ENCODE results near the gene EFCAB10. TPM values are rescaled to one million over a fixed set of nuclear protein-coding genes. Genes with fewer than 3 reads are reported as not detected.
A peak's percentile ranks its signal among the peaks of the same experiment; 100 is the strongest.

The EFCAB10 gene
- total and polyA plus RNA-seq, 2 of the 13 experiments (the other 11 are each of a cell fraction or from before 2014, with no cell fraction given), result 0.40 TPM; not detected in 1

DNA sequence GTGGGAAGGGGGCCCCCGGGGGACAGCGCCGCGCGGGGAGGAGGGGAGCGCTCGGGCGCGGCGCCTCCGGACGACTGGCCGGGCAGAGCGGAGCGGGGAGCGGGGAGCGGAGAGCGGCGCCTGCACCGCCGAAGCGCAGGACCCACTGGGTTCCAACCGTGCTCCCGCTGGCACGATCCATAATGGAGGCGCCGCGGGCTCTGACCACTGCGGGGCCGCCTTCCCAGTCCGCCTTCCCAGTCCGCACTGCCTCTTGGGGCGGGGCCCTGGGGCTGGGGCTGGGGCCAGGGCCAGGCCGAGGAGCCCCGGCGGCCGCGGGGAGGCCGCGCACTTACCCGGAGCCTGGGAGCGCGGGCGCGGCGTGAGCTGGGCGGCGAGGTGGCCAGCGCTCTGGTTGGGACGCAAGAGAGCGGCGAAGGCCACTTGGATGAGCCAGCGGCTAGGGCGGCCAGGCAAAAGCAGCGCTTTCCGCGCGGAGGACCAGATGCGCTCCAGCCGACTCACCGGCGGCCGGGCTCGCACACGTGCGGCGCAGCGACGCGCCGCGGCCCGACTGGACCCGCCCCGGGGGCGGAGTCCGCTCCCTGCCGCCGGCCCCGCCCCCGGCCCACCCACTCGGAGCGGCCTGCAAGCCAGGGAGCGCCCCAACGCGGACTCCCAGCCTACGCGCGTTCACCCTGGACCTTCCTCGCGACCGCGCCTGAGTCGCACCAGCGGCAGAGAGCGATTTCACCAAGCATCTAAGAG is 59.4 kb downstream of the EFCAB10 start, which contains the start of gene PUS7 (continued):
- TF ChIP-seq, protein P1, sequence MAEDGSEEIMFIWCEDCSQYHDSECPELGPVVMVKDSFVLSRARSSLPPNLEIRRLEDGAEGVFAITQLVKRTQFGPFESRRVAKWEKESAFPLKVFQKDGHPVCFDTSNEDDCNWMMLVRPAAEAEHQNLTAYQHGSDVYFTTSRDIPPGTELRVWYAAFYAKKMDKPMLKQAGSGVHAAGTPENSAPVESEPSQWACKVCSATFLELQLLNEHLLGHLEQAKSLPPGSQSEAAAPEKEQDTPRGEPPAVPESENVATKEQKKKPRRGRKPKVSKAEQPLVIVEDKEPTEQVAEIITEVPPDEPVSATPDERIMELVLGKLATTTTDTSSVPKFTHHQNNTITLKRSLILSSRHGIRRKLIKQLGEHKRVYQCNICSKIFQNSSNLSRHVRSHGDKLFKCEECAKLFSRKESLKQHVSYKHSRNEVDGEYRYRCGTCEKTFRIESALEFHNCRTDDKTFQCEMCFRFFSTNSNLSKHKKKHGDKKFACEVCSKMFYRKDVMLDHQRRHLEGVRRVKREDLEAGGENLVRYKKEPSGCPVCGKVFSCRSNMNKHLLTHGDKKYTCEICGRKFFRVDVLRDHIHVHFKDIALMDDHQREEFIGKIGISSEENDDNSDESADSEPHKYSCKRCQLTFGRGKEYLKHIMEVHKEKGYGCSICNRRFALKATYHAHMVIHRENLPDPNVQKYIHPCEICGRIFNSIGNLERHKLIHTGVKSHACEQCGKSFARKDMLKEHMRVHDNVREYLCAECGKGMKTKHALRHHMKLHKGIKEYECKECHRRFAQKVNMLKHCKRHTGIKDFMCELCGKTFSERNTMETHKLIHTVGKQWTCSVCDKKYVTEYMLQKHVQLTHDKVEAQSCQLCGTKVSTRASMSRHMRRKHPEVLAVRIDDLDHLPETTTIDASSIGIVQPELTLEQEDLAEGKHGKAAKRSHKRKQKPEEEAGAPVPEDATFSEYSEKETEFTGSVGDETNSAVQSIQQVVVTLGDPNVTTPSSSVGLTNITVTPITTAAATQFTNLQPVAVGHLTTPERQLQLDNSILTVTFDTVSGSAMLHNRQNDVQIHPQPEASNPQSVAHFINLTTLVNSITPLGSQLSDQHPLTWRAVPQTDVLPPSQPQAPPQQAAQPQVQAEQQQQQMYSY (CRISPR knock-in tag; IDR thresholded peaks at IDR 0.05), result peak; percentile 68
- TF ChIP-seq ZNF724P (CRISPR knock-in tag; IDR thresholded peaks at IDR 0.05; ENCODE audit: borderline replicate concordance) (no peak), KLF12 (CRISPR knock-in tag; IDR thresholded peaks at IDR 0.05; ENCODE audit: borderline replicate concordance) (peak; percentile 95), JUN (CRISPR knock-in tag; IDR thresholded peaks at IDR 0.05) (no peak), HNRNPUL1 (IDR thresholded peaks at IDR 0.05; ENCODE audit: low read depth, low read length) (peak; percentile 6; the same call in 1 of the 2 replicates), ZNF382 (CRISPR knock-in tag; IDR thresholded peaks at IDR 0.05; ENCODE audit: borderline replicate concordance) (no peak), FOXJ3 (CRISPR knock-in tag; IDR thresholded peaks at IDR 0.05; ENCODE audit: borderline replicate concordance) (0 out of 2 replicates have a peak, but pooled peaks have one; percentile 20), NR1H2 (CRISPR knock-in tag; IDR thresholded peaks at IDR 0.05; ENCODE audit: borderline replicate concordance, low read depth) (no peak), ZNF674 (CRISPR knock-in tag; IDR thresholded peaks at IDR 0.05; ENCODE audit: low read depth) (no peak), FOXA3 (CRISPR knock-in tag; IDR thresholded peaks at IDR 0.05) (peak; percentile 18; the same call in 1 of the 2 replicates)
- TF ChIP-seq, protein P2, sequence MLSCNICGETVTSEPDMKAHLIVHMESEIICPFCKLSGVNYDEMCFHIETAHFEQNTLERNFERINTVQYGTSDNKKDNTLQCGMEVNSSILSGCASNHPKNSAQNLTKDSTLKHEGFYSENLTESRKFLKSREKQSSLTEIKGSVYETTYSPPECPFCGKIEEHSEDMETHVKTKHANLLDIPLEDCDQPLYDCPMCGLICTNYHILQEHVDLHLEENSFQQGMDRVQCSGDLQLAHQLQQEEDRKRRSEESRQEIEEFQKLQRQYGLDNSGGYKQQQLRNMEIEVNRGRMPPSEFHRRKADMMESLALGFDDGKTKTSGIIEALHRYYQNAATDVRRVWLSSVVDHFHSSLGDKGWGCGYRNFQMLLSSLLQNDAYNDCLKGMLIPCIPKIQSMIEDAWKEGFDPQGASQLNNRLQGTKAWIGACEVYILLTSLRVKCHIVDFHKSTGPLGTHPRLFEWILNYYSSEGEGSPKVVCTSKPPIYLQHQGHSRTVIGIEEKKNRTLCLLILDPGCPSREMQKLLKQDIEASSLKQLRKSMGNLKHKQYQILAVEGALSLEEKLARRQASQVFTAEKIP (CRISPR knock-in tag; IDR thresholded peaks at IDR 0.05; ENCODE audit: borderline replicate concordance), result no peak
- TF ChIP-seq, protein P3, sequence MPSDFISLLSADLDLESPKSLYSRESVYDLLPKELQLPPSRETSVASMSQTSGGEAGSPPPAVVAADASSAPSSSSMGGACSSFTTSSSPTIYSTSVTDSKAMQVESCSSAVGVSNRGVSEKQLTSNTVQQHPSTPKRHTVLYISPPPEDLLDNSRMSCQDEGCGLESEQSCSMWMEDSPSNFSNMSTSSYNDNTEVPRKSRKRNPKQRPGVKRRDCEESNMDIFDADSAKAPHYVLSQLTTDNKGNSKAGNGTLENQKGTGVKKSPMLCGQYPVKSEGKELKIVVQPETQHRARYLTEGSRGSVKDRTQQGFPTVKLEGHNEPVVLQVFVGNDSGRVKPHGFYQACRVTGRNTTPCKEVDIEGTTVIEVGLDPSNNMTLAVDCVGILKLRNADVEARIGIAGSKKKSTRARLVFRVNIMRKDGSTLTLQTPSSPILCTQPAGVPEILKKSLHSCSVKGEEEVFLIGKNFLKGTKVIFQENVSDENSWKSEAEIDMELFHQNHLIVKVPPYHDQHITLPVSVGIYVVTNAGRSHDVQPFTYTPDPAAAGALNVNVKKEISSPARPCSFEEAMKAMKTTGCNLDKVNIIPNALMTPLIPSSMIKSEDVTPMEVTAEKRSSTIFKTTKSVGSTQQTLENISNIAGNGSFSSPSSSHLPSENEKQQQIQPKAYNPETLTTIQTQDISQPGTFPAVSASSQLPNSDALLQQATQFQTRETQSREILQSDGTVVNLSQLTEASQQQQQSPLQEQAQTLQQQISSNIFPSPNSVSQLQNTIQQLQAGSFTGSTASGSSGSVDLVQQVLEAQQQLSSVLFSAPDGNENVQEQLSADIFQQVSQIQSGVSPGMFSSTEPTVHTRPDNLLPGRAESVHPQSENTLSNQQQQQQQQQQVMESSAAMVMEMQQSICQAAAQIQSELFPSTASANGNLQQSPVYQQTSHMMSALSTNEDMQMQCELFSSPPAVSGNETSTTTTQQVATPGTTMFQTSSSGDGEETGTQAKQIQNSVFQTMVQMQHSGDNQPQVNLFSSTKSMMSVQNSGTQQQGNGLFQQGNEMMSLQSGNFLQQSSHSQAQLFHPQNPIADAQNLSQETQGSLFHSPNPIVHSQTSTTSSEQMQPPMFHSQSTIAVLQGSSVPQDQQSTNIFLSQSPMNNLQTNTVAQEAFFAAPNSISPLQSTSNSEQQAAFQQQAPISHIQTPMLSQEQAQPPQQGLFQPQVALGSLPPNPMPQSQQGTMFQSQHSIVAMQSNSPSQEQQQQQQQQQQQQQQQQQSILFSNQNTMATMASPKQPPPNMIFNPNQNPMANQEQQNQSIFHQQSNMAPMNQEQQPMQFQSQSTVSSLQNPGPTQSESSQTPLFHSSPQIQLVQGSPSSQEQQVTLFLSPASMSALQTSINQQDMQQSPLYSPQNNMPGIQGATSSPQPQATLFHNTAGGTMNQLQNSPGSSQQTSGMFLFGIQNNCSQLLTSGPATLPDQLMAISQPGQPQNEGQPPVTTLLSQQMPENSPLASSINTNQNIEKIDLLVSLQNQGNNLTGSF (CRISPR knock-in tag; IDR thresholded peaks at IDR 0.05), result peak; percentile 87
- TF ChIP-seq, protein P4, sequence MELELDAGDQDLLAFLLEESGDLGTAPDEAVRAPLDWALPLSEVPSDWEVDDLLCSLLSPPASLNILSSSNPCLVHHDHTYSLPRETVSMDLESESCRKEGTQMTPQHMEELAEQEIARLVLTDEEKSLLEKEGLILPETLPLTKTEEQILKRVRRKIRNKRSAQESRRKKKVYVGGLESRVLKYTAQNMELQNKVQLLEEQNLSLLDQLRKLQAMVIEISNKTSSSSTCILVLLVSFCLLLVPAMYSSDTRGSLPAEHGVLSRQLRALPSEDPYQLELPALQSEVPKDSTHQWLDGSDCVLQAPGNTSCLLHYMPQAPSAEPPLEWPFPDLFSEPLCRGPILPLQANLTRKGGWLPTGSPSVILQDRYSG (CRISPR knock-in tag; IDR thresholded peaks at IDR 0.05), result peak; percentile 58; the same call in 1 of the 2 replicates
